Liver (tissue), 9 donors: Measurements from ENCODE around the gene LRRC26. TPM values are rescaled to one million over a fixed set of nuclear protein-coding genes. Genes with fewer than 3 reads are reported as not detected.

Source experiments
- DNase-seq: peaks from one replicate; pipeline ENCODE4 v3.0.0-alpha.2; 2017; ENCODE audit warnings: low spot score
- H3K27ac ChIP-seq, 2 donors: one replicate each; pipeline ENCODE4 v1.7.0; 2013; ENCODE audit warnings: inconsistent platforms in 2 of 2, low read length in 2 of 2, control low read depth in 1 of 2, low read depth in 1 of 2, mild to moderate bottlenecking in 1 of 2
- H3K27me3 ChIP-seq, 4 donors: one replicate each; pipeline versions ENCODE4 v1.6.1 to v1.7.0; 2013; ENCODE audit warnings: low read length in 3 of 4, inconsistent platforms in 1 of 4, mild to moderate bottlenecking in 1 of 4, moderate library complexity in 1 of 4; ENCODE audit not compliant: control insufficient read depth in 4 of 4, insufficient read depth in 4 of 4
- H3K36me3 ChIP-seq, 4 donors: one replicate each; pipeline versions ENCODE4 v1.6.1 to v1.7.0; 2013; ENCODE audit warnings: low read length in 3 of 4, mild to moderate bottlenecking in 3 of 4, low read depth in 1 of 4, moderate library complexity in 1 of 4; ENCODE audit not compliant: control insufficient read depth in 4 of 4, insufficient read depth in 3 of 4
- H3K4me1 ChIP-seq, 4 donors: one replicate each; pipeline versions ENCODE4 v1.6.1 to v1.7.0; 2013; ENCODE audit warnings: low read length in 3 of 4, mild to moderate bottlenecking in 3 of 4, moderate library complexity in 1 of 4; ENCODE audit not compliant: control insufficient read depth in 4 of 4, insufficient read depth in 4 of 4
- H3K4me3 ChIP-seq, 3 donors: one replicate each; pipeline versions ENCODE4 v1.6.1 to v1.7.0; 2013; ENCODE audit warnings: low read length in 3 of 3, control low read depth in 1 of 3, low read depth in 1 of 3, mild to moderate bottlenecking in 1 of 3
- H3K9ac ChIP-seq, 2 donors: one replicate each; pipeline ENCODE4 v1.7.0; 2013; ENCODE audit warnings: low read length in 2 of 2, mild to moderate bottlenecking in 2 of 2, moderate library complexity in 2 of 2, control low read depth in 1 of 2, low read depth in 1 of 2
- H3K9me3 ChIP-seq, 4 donors: one replicate each; pipeline versions ENCODE4 v1.6.1 to v1.7.0; 2013; ENCODE audit warnings: low read length in 3 of 4; ENCODE audit not compliant: control insufficient read depth in 4 of 4
- EGR1 ChIP-seq, 2 donors: IDR thresholded peaks; 2 replicates each; pipeline ENCODE4 v1.6.1; 2016 to 2018; ENCODE audit warnings: antibody characterized with exemption in 2 of 2, low read depth in 2 of 2
- FOXA1 ChIP-seq: IDR thresholded peaks from 2 replicates; pipeline ENCODE4 v1.6.1; 2016; ENCODE audit warnings: antibody characterized with exemption
- FOXA2 ChIP-seq: IDR thresholded peaks from 2 replicates; pipeline ENCODE4 v1.6.1; 2016; ENCODE audit warnings: antibody characterized with exemption
- GABPA ChIP-seq, 2 donors: IDR thresholded peaks in 1 of 2; conservative IDR thresholded peaks in 1 of 2; 2 replicates each; pipeline ENCODE4 v1.6.1; 2016; ENCODE audit warnings: antibody characterized with exemption in 2 of 2, mild to moderate bottlenecking in 1 of 2, moderate library complexity in 1 of 2
- HNF4A ChIP-seq, 2 donors: conservative IDR thresholded peaks; 2 replicates each; pipeline ENCODE4 v1.6.1; 2016; ENCODE audit warnings: antibody characterized with exemption in 2 of 2, mild to moderate bottlenecking in 2 of 2
- HNF4G ChIP-seq: IDR thresholded peaks from 2 replicates; pipeline ENCODE4 v1.6.1; 2016; ENCODE audit warnings: antibody characterized with exemption
- JUND ChIP-seq, 2 donors: IDR thresholded peaks; 2 replicates each; pipeline ENCODE4 v1.6.1; 2016; ENCODE audit warnings: antibody characterized with exemption in 2 of 2
- NR2F2 ChIP-seq: IDR thresholded peaks from 2 replicates; pipeline ENCODE4 v1.6.1; 2016; ENCODE audit warnings: antibody characterized with exemption
- RAD21 ChIP-seq, 2 donors: IDR thresholded peaks; 2 replicates each; pipeline ENCODE4 v1.6.1; 2016; ENCODE audit warnings: antibody characterized with exemption in 2 of 2, mild to moderate bottlenecking in 2 of 2
- RXRA ChIP-seq, 2 donors: IDR thresholded peaks; 2 replicates each; pipeline ENCODE4 v1.6.1; 2017 to 2018; ENCODE audit warnings: antibody characterized with exemption in 2 of 2, mild to moderate bottlenecking in 1 of 2
- SP1 ChIP-seq: IDR thresholded peaks from 2 replicates; pipeline ENCODE4 v1.6.1; 2018; ENCODE audit warnings: antibody characterized with exemption, mild to moderate bottlenecking
- TAF1 ChIP-seq: conservative IDR thresholded peaks from 2 replicates; pipeline ENCODE4 v1.6.1; 2016; ENCODE audit warnings: antibody characterized with exemption, mild to moderate bottlenecking
- YY1 ChIP-seq: IDR thresholded peaks from 2 replicates; pipeline ENCODE4 v1.6.1; 2016; ENCODE audit warnings: antibody characterized with exemption, mild to moderate bottlenecking
- WGBS: extraction: QIAGEN DNeasy Blood & Tissue Kit; methylation state at CpG from one replicate; pipeline ENCODE4 v1.1.7; 2013; 5-methylcytosine and 5-hydroxymethylcytosine counted together
- polyA plus RNA-seq, 2 donors: library from polyadenylated mRNA; stranded (reverse) in 1 of 2; unstranded in 1 of 2; fragments of 200-250 nt in 1 of 2; fragments of >200 nt in 1 of 2; fragmentation: Nextera tagmentation in 1 of 2; extraction: Ambion mirVana in 1 of 2; gene quantifications; one replicate each; pipeline versions ENCODE4 v1.2.1 to v1.2.3, GENCODE V29; 2013 to 2015
- total RNA-seq, 2 donors: library from RNA; depleted of rRNA; stranded (reverse); fragments of >200 nt; gene quantifications; one replicate each; pipeline ENCODE4 v1.2.3, GENCODE V29; 2014
- TF ChIP-seq, protein P1 (sequence below): IDR thresholded peaks from 2 replicates; pipeline ENCODE4 v1.6.1; 2016; ENCODE audit warnings: antibody characterized with exemption
- TF ChIP-seq, protein P2 (sequence below): IDR thresholded peaks from 2 replicates; pipeline ENCODE4 v1.6.1; 2016; ENCODE audit warnings: antibody characterized with exemption, mild to moderate bottlenecking
- TF ChIP-seq, protein P3 (sequence below): IDR thresholded peaks from 2 replicates; pipeline ENCODE4 v1.6.1; 2016; ENCODE audit warnings: antibody characterized with exemption
- TF ChIP-seq, protein P4 (sequence below): IDR thresholded peaks from 2 replicates; pipeline ENCODE4 v1.6.1; 2016; ENCODE audit warnings: antibody characterized with exemption
- TF ChIP-seq, protein P5 (sequence below): fragments of 150-350 bp; IDR thresholded peaks from 2 replicates; pipeline ENCODE4 v1.5.1; 2017; ENCODE audit warnings: improper control_type of control experiment, low read depth, low read length; ENCODE audit not compliant: missing input control
- donor health status: healthy.
- donor health status: healthy.
- donor health status: healthy.
- donor health status: healthy.
- donor health status: healthy.

LRRC26 gene
- total and polyA plus RNA-seq, 4 donors: 0.09 to 0.17 TPM; not detected in 2

DNA sequence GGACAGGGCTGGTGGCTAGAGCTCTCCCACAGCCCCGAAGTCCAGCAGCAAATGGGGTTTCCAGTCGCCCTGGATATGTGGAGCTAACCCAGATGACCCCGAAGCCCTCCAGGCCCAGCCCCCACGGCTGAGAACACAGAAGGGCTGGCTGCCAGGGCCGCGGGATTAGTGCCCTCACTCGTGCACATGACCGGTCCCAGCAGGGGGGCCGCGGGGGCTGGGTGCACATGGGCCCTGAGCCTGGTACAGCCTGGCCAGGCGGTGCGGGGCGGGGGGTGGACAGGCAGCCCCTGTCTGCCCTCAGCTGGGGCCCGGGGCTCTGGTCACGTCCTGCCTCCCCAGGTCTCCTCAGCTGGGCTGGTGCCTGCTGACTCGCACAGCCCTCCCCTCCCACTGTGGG lies 24.5 kb upstream of the LRRC26 start:
- Histone ChIP-seq H3K27me3 (no peaks in the 10 kb centered on the region), H3K4me1 (peaks cover 26 to 77% (median 61%) of the 10 kb centered on the region in 4 donors), H3K27ac (peak overlapping the region in 1 of 2 donors; percentile 41), H3K4me3 (peak overlapping the region in 1 of 3 donors; percentile 11), H3K36me3 (peaks cover 3 to 17% (median 5%) of the 10 kb centered on the region in 4 donors), H3K9ac (no peak overlapping the region), H3K9me3 (no peaks in the 10 kb centered on the region)
- 37% methylated on average over 16 of the region's 16 CpGs for WGBS
- no peak for DNase-seq
- TF ChIP-seq SP1 (no peak), RXRA (IDR thresholded peaks at IDR 0.05) (peak in 1 of 2 donors; percentile 25)
- TF ChIP-seq, protein P1, sequence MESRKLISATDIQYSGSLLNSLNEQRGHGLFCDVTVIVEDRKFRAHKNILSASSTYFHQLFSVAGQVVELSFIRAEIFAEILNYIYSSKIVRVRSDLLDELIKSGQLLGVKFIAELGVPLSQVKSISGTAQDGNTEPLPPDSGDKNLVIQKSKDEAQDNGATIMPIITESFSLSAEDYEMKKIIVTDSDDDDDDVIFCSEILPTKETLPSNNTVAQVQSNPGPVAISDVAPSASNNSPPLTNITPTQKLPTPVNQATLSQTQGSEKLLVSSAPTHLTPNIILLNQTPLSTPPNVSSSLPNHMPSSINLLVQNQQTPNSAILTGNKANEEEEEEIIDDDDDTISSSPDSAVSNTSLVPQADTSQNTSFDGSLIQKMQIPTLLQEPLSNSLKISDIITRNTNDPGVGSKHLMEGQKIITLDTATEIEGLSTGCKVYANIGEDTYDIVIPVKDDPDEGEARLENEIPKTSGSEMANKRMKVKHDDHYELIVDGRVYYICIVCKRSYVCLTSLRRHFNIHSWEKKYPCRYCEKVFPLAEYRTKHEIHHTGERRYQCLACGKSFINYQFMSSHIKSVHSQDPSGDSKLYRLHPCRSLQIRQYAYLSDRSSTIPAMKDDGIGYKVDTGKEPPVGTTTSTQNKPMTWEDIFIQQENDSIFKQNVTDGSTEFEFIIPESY: no peak

DNA sequence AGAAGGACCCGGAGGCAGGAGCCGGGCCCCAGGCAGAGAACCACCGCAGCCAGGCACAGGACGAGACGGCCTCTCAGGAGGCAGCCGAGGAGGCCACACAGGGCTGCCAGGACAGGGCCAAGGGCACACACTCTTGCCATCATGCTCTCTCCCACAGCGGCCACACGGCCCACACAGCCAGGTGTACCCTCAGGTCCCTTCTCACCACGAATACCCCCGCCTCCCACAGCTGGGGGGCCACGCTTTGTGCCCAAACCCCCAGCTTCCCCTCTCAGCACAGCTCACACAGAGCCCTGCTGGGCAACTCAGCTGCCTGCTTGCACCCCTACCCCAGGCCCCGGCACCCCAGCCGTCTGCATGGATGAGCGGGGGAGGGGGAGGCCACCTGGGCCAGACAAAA lies 23.9 kb upstream of the LRRC26 start:
- no peak overlapping the region for H3K9ac ChIP-seq
- H3K4me3 ChIP-seq: no peak overlapping the region
- H3K36me3 ChIP-seq: peaks cover 3 to 17% (median 5%) of the 10 kb centered on the region in 4 donors
- DNase-seq: no peak
- no peaks in the 10 kb centered on the region for H3K9me3 ChIP-seq
- H3K4me1 ChIP-seq: peaks cover 26 to 76% (median 63%) of the 10 kb centered on the region in 4 donors
- no peaks in the 10 kb centered on the region for H3K27me3 ChIP-seq
- TF ChIP-seq, protein P2, sequence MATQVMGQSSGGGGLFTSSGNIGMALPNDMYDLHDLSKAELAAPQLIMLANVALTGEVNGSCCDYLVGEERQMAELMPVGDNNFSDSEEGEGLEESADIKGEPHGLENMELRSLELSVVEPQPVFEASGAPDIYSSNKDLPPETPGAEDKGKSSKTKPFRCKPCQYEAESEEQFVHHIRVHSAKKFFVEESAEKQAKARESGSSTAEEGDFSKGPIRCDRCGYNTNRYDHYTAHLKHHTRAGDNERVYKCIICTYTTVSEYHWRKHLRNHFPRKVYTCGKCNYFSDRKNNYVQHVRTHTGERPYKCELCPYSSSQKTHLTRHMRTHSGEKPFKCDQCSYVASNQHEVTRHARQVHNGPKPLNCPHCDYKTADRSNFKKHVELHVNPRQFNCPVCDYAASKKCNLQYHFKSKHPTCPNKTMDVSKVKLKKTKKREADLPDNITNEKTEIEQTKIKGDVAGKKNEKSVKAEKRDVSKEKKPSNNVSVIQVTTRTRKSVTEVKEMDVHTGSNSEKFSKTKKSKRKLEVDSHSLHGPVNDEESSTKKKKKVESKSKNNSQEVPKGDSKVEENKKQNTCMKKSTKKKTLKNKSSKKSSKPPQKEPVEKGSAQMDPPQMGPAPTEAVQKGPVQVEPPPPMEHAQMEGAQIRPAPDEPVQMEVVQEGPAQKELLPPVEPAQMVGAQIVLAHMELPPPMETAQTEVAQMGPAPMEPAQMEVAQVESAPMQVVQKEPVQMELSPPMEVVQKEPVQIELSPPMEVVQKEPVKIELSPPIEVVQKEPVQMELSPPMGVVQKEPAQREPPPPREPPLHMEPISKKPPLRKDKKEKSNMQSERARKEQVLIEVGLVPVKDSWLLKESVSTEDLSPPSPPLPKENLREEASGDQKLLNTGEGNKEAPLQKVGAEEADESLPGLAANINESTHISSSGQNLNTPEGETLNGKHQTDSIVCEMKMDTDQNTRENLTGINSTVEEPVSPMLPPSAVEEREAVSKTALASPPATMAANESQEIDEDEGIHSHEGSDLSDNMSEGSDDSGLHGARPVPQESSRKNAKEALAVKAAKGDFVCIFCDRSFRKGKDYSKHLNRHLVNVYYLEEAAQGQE: no peak
- TF ChIP-seq, protein P3, sequence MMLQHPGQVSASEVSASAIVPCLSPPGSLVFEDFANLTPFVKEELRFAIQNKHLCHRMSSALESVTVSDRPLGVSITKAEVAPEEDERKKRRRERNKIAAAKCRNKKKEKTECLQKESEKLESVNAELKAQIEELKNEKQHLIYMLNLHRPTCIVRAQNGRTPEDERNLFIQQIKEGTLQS: no peak
- TF ChIP-seq, protein P4, sequence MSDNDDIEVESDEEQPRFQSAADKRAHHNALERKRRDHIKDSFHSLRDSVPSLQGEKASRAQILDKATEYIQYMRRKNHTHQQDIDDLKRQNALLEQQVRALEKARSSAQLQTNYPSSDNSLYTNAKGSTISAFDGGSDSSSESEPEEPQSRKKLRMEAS: no peak
- TF ChIP-seq, protein P1: no peak
- TF ChIP-seq NR2F2 (no peak), TAF1 (no peak), GABPA (IDR thresholded peaks at IDR 0.05 in 1 of 2, conservative IDR thresholded peaks at IDR 0.05 in 1 of 2) (no peak), RXRA (IDR thresholded peaks at IDR 0.05) (no peak), FOXA2 (no peak), JUND (IDR thresholded peaks at IDR 0.05) (no peak), EGR1 (IDR thresholded peaks at IDR 0.05; ENCODE audit: low read depth in 2 of 2) (no peak), YY1 (no peak), RAD21 (IDR thresholded peaks at IDR 0.05) (no peak), HNF4A (conservative IDR thresholded peaks at IDR 0.05) (no peak), SP1 (no peak), HNF4G (no peak), FOXA1 (no peak)
- TF ChIP-seq, protein P5, sequence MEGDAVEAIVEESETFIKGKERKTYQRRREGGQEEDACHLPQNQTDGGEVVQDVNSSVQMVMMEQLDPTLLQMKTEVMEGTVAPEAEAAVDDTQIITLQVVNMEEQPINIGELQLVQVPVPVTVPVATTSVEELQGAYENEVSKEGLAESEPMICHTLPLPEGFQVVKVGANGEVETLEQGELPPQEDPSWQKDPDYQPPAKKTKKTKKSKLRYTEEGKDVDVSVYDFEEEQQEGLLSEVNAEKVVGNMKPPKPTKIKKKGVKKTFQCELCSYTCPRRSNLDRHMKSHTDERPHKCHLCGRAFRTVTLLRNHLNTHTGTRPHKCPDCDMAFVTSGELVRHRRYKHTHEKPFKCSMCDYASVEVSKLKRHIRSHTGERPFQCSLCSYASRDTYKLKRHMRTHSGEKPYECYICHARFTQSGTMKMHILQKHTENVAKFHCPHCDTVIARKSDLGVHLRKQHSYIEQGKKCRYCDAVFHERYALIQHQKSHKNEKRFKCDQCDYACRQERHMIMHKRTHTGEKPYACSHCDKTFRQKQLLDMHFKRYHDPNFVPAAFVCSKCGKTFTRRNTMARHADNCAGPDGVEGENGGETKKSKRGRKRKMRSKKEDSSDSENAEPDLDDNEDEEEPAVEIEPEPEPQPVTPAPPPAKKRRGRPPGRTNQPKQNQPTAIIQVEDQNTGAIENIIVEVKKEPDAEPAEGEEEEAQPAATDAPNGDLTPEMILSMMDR: no peak
- no peak overlapping the region for H3K27ac ChIP-seq
- 84% methylated on average over 14 of the region's 14 CpGs for WGBS
